Trophoblast cell (in vitro differentiated cells and primary cell): ENCODE results near the gene ARHGAP10.

Experiments used
- DNase-seq, 2 donors: peaks; one replicate each; pipeline ENCODE4 v3.0.0-alpha.2; 2016
- H2AFZ ChIP-seq: 2 replicates; pipeline ENCODE4 v1.6.1; 2013; ENCODE audit warnings: low read length, moderate library complexity, mild to moderate bottlenecking; ENCODE audit not compliant: insufficient read depth, poor library complexity
- H2AK5ac ChIP-seq: 2 replicates; pipeline ENCODE4 v1.6.1; 2013; ENCODE audit warnings: mild to moderate bottlenecking, low read length
- H2BK120ac ChIP-seq: 2 replicates; pipeline ENCODE4 v1.6.1; 2013; ENCODE audit warnings: low read length, mild to moderate bottlenecking, moderate library complexity; ENCODE audit not compliant: insufficient read depth, poor library complexity
- H2BK12ac ChIP-seq: 2 replicates; pipeline ENCODE4 v1.6.1; 2013; ENCODE audit warnings: mild to moderate bottlenecking, low read length, moderate library complexity
- H2BK5ac ChIP-seq: 2 replicates; pipeline ENCODE4 v1.6.1; 2013; ENCODE audit warnings: low read length, low read depth, moderate library complexity, mild to moderate bottlenecking; ENCODE audit not compliant: poor library complexity
- H3K14ac ChIP-seq: 2 replicates; pipeline ENCODE4 v1.6.1; 2013; ENCODE audit warnings: mild to moderate bottlenecking, low read length
- H3K18ac ChIP-seq: 2 replicates; pipeline ENCODE4 v1.6.1; 2013; ENCODE audit warnings: mild to moderate bottlenecking, low read length
- H3K23ac ChIP-seq: 2 replicates; pipeline ENCODE4 v1.6.1; 2013; ENCODE audit warnings: low read length
- H3K27ac ChIP-seq: 2 replicates; pipeline ENCODE4 v1.5.1; 2013; ENCODE audit warnings: low read depth, mild to moderate bottlenecking, inconsistent platforms, low read length, moderate library complexity
- H3K27me3 ChIP-seq: 2 replicates; pipeline ENCODE4 v1.6.1; 2013; ENCODE audit warnings: inconsistent platforms, mild to moderate bottlenecking, low read length, moderate library complexity; ENCODE audit not compliant: insufficient read depth
- H3K36me3 ChIP-seq, 2 experiments: 1 replicate in 1 of 2; 2 replicates in 1 of 2; pipeline ENCODE4 v1.6.1; 2013; ENCODE audit warnings: low read length in 2 of 2, mild to moderate bottlenecking in 2 of 2, moderate library complexity in 1 of 2; ENCODE audit not compliant: insufficient read depth in 2 of 2, control insufficient read depth in 1 of 2
- H3K4ac ChIP-seq: 2 replicates; pipeline ENCODE4 v1.6.1; 2013; ENCODE audit warnings: low read depth, mild to moderate bottlenecking, low read length, moderate library complexity
- H3K4me1 ChIP-seq, 2 experiments: 1 replicate in 1 of 2; 2 replicates in 1 of 2; pipeline ENCODE4 v1.6.1; 2013; ENCODE audit warnings: low read length in 2 of 2, mild to moderate bottlenecking in 2 of 2, moderate library complexity in 1 of 2; ENCODE audit not compliant: insufficient read depth in 2 of 2, control insufficient read depth in 1 of 2
- H3K4me2 ChIP-seq: 2 replicates; pipeline ENCODE4 v1.6.1; 2013; ENCODE audit warnings: inconsistent platforms, mild to moderate bottlenecking, low read length, moderate library complexity
- H3K4me3 ChIP-seq: 2 replicates; pipeline ENCODE4 v1.5.1; 2013; ENCODE audit warnings: mild to moderate bottlenecking, low read depth, low read length, inconsistent platforms
- H3K79me1 ChIP-seq: one replicate; pipeline ENCODE4 v1.6.1; 2013; ENCODE audit warnings: low read length
- H3K79me2 ChIP-seq: 2 replicates; pipeline ENCODE4 v1.6.1; 2013; ENCODE audit warnings: low read length, mild to moderate bottlenecking; ENCODE audit not compliant: control insufficient read depth, insufficient read depth, poor library complexity
- H3K9ac ChIP-seq: 2 replicates; pipeline ENCODE4 v1.6.1; 2013; ENCODE audit warnings: mild to moderate bottlenecking, low read length
- H3K9me3 ChIP-seq: 2 replicates; pipeline ENCODE4 v1.6.1; 2013; ENCODE audit warnings: low read depth, mild to moderate bottlenecking, control low read depth, inconsistent platforms, low read length; ENCODE audit not compliant: insufficient read depth
- H4K12ac ChIP-seq: 2 replicates; pipeline ENCODE4 v1.6.1; 2013; ENCODE audit warnings: low read depth, mild to moderate bottlenecking, low read length, moderate library complexity
- H4K8ac ChIP-seq: 2 replicates; pipeline ENCODE4 v1.6.1; 2013; ENCODE audit warnings: low read depth, mild to moderate bottlenecking, low read length, moderate library complexity
- H4K91ac ChIP-seq: one replicate; pipeline ENCODE4 v1.6.1; 2013; ENCODE audit warnings: low read depth, mild to moderate bottlenecking, low read length, moderate library complexity
- WGBS: extraction: QIAGEN DNeasy Blood & Tissue Kit; methylation state at CpG from one replicate; pipeline ENCODE4 v1.1.7; 2013; ENCODE audit warnings: missing lambda C conversion rate; ENCODE audit not compliant: insufficient read length, insufficient coverage; ENCODE audit errors: extremely low coverage; 5-methylcytosine and 5-hydroxymethylcytosine counted together

The ARHGAP10 gene

GRCh38 chr4:147829401-147830101, 97.7 kb downstream of the ARHGAP10 start:
- Histone ChIP-seq H2BK12ac (peak overlapping the region; percentile 26), H3K27ac (no peak overlapping the region), H3K4me3 (no peak overlapping the region), H3K36me3 (peaks cover 3 to 6% of the 10 kb centered on the region in 2 experiments), H3K23ac (no peak overlapping the region), H2BK5ac (no peak overlapping the region), H3K4me2 (no peak overlapping the region), H3K27me3 (no peaks in the 10 kb centered on the region), H2BK120ac (peak overlapping the region; percentile 48), H3K4me1 (peaks cover 12 to 13% of the 10 kb centered on the region in 2 experiments), H3K79me1 (peaks cover 9% of the 10 kb centered on the region), H2AFZ (no peak overlapping the region), H4K12ac (no peak overlapping the region), H4K91ac (peak overlapping the region; percentile 20), H3K18ac (peak overlapping the region; percentile 55), H4K8ac (no peak overlapping the region), H2AK5ac (peak overlapping the region; percentile 20), H3K9me3 (no peaks in the 10 kb centered on the region), H3K9ac (no peak overlapping the region), H3K14ac (no peak overlapping the region), H3K4ac (peak overlapping the region; percentile 19), H3K79me2 (peaks cover 2% of the 10 kb centered on the region)
- no CpG with 5 or more reads among the region's 13 CpGs for WGBS
- no peak for DNase-seq

GRCh38 chr4:147830102-147830463, 98.2 kb downstream of the ARHGAP10 start:
- Histone ChIP-seq H3K18ac (peak overlapping the region; percentile 55), H3K4me3 (no peak overlapping the region), H3K79me1 (peaks cover 9% of the 10 kb centered on the region), H3K27me3 (no peaks in the 10 kb centered on the region), H3K23ac (no peak overlapping the region), H4K12ac (no peak overlapping the region), H3K4me1 (peaks cover 12 to 13% of the 10 kb centered on the region in 2 experiments), H2AFZ (no peak overlapping the region), H3K36me3 (peaks cover 2 to 5% of the 10 kb centered on the region in 2 experiments), H4K8ac (no peak overlapping the region), H3K4ac (peak overlapping the region; percentile 19), H2BK120ac (peak overlapping the region; percentile 48), H3K9me3 (no peaks in the 10 kb centered on the region), H2AK5ac (no peak overlapping the region), H2BK5ac (peak overlapping the region; percentile 57), H3K4me2 (no peak overlapping the region), H3K27ac (peak overlapping the region; percentile 15), H3K9ac (no peak overlapping the region), H2BK12ac (no peak overlapping the region), H3K79me2 (peaks cover 2% of the 10 kb centered on the region), H3K14ac (no peak overlapping the region), H4K91ac (peak overlapping the region; percentile 20)
- peak; percentile 13 to 45 for DNase-seq
- no CpG with 5 or more reads among the region's 3 CpGs for WGBS

- no peak overlapping the region for H4K91ac ChIP-seq
- no peak overlapping the region for H2BK120ac ChIP-seq
- H3K4ac ChIP-seq, result no peak overlapping the region
- peak; percentile 84 to 94 for DNase-seq
- no CpG with 5 or more reads among the region's 3 CpGs for WGBS
- H3K79me2 ChIP-seq, result peaks cover 2% of the 10 kb centered on the region
- no peak overlapping the region for H2BK12ac ChIP-seq
- no peak overlapping the region for H3K14ac ChIP-seq
- no peak overlapping the region for H3K23ac ChIP-seq
- no peak overlapping the region for H3K9ac ChIP-seq
- no peak overlapping the region for H3K18ac ChIP-seq
- no peak overlapping the region for H4K8ac ChIP-seq
- no peaks in the 10 kb centered on the region for H3K27me3 ChIP-seq
- H3K27ac ChIP-seq, result peak overlapping the region; percentile 1
- H3K9me3 ChIP-seq, result no peaks in the 10 kb centered on the region
- no peak overlapping the region for H2AFZ ChIP-seq
- peaks cover 2 to 4% of the 10 kb centered on the region in 2 experiments for H3K36me3 ChIP-seq
- no peak overlapping the region for H4K12ac ChIP-seq
- H3K79me1 ChIP-seq, result peaks cover 9% of the 10 kb centered on the region
- peaks cover 10 to 13% of the 10 kb centered on the region in 2 experiments for H3K4me1 ChIP-seq
- H3K4me2 ChIP-seq, result no peak overlapping the region
- no peak overlapping the region for H3K4me3 ChIP-seq
- no peak overlapping the region for H2AK5ac ChIP-seq
- no peak overlapping the region for H2BK5ac ChIP-seq
Measured at GRCh38 chr4:147830987-147831386, 99.1 kb downstream of the ARHGAP10 start.

- DNase-seq, result peak; percentile 68 to 88
- Histone ChIP-seq H3K27ac (peak overlapping the region; percentile 92), H4K91ac (no peak overlapping the region), H3K4me3 (no peak overlapping the region), H3K18ac (no peak overlapping the region), H2BK12ac (no peak overlapping the region), H3K14ac (no peak overlapping the region), H3K4me2 (peak overlapping the region; percentile 13), H3K79me1 (peaks cover 9% of the 10 kb centered on the region), H3K9ac (no peak overlapping the region), H3K9me3 (no peaks in the 10 kb centered on the region), H3K4ac (peak overlapping the region; percentile 47), H4K12ac (no peak overlapping the region), H3K27me3 (no peaks in the 10 kb centered on the region), H3K36me3 (peaks cover 0 to 2% of the 10 kb centered on the region in 2 experiments), H3K4me1 (peaks cover 10 to 13% of the 10 kb centered on the region in 2 experiments), H2AFZ (no peak overlapping the region), H4K8ac (no peak overlapping the region), H3K23ac (no peak overlapping the region), H2BK5ac (peak overlapping the region; percentile 26), H2AK5ac (no peak overlapping the region), H2BK120ac (peak overlapping the region; percentile 57), H3K79me2 (peaks cover 2% of the 10 kb centered on the region)
- no CpG with 5 or more reads among the region's 5 CpGs for WGBS
Measured at GRCh38 chr4:147831551-147832171, 99.8 kb downstream of the ARHGAP10 start.
